ENCODE measurements around the gene ZNF480.

DNA sequence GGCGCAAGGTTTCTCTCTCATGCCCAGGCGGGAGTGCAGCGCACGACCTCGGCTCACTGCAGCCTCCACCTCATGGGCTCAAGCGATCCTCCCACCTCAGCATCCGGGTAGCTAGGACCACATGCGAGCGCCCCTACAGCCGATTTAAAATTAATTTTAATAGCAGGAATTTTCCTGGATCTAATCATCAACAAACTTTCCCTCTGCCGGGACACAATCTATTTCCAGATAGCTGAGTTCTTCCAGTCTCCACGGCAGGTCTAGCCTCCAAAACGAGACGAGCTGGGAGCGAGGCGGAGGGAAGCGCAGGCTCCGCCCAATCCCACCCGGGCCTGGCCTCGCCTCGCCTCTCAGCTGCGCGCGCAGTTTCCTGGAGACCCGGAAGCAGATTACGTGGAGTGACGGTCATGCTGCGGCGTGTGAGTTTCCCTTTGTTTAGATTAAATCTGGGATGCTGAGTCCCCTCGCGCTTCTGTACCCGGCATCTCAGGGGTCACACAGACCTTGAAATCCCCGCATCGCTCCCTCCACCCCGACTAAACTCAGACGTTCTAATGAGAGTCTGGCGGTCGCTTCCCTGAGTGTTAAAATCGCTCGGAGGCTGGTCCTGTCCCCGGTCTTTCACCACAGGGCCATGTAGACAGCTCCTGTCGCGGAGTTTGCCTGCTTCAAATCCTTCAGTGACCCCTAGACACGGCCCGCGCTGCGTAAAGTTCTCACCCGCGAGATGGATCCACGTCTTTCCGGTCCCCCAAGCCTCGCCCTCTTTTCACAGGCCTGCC lies 72.8 kb downstream of the ZNF480 start, which contains the start of gene ZNF880:
- peak in 1 of 7 experiments; percentile 14 for TF ChIP-seq CTCF (IDR thresholded peaks at IDR 0.05)
- no peak for TF ChIP-seq EP300 (IDR thresholded peaks at IDR 0.05)

Data from stomach (tissue), 4 donors.